Transverse colon (tissue), 4 donors: ENCODE data around the gene DNAAF5. TPM values are rescaled to one million over a fixed set of nuclear protein-coding genes. Genes with fewer than 3 reads are reported as not detected.
"Not testable (repeated sequence)": the region's sequence is repeated elsewhere in the genome, so short reads cannot be mapped to it uniquely, and the experiment has no call there.

Source experiments
- DNase-seq: peaks from one replicate; pipeline ENCODE4 v3.0.0-alpha.2; 2019
- H3K27ac ChIP-seq, 4 donors: fragments of 200-600 bp; sonication (generic); 2 replicates each; pipeline ENCODE4 v1.5.1; 2016 to 2018; ENCODE audit warnings: inconsistent platforms in 4 of 4
- H3K27me3 ChIP-seq: fragments of 200-600 bp; sonication (generic); 2 replicates; pipeline ENCODE4 v1.5.1; 2017; ENCODE audit warnings: inconsistent platforms
- H3K36me3 ChIP-seq, 4 donors: fragments of 200-600 bp; sonication (generic); 2 replicates each; pipeline ENCODE4 v1.5.1; 2017 to 2019; ENCODE audit warnings: inconsistent platforms in 4 of 4
- H3K4me1 ChIP-seq, 4 donors: fragments of 200-600 bp; sonication (generic); 2 replicates each; pipeline ENCODE4 v1.5.1; 2017 to 2020; ENCODE audit warnings: inconsistent platforms in 4 of 4
- H3K4me3 ChIP-seq, 4 donors: fragments of 200-600 bp; sonication (generic); 1 replicate in 1 of 4; 2 replicates in 3 of 4; pipeline versions ENCODE4 v1.5.1 to v1.6.1; 2017 to 2019; ENCODE audit warnings: inconsistent platforms in 4 of 4
- H3K9me3 ChIP-seq, 2 donors: fragments of 200-600 bp; sonication (generic); 2 replicates each; pipeline ENCODE4 v1.5.1; 2017 to 2019; ENCODE audit warnings: inconsistent platforms in 2 of 2
- EP300 ChIP-seq: sonication (generic); formaldehyde crosslinking; IDR thresholded peaks from one replicate; pipeline ENCODE4 v1.6.1; 2017; ENCODE audit warnings: antibody characterized with exemption, low read depth
- POLR2A ChIP-seq: fragments of 450-650 bp; IDR thresholded peaks from one replicate; pipeline ENCODE4 v1.6.1; 2016; ENCODE audit warnings: antibody characterized with exemption, mild to moderate bottlenecking, moderate library complexity
- POLR2AphosphoS5 ChIP-seq, 3 donors: sonication (generic); formaldehyde crosslinking; IDR thresholded peaks; one replicate each; pipeline ENCODE4 v1.6.1; 2016; ENCODE audit warnings: antibody characterized with exemption in 3 of 3
- WGBS, 2 donors: methylation state at CpG; one replicate each; pipeline ENCODE4 v1.1.5; 2018; ENCODE audit warnings: low coverage in 1 of 2; 5-methylcytosine and 5-hydroxymethylcytosine counted together
- in situ Hi-C, 4 donors: fragments of 200-750 bp; cut with MboI; loops; one replicate each; pipeline versions ENCODE4 v1.15.0 to v1.15.1; 2017; ENCODE audit warnings: low sequenced_read_pairs in 3 of 4, low pct_ligation_motif_present in 1 of 4, low pct_unique_long_range_greater_than_20kb in 1 of 4
- intact Hi-C: fragments of 100-400 bp; cut with DNase I; formaldehyde crosslinking; loops from one replicate; pipeline ENCODE4 v1.15.1; 2023; ENCODE audit warnings: low total_unique reads
- total RNA-seq, 4 donors: library from RNA; depleted of rRNA; stranded (reverse); fragments of >200 nt; gene quantifications; one replicate each; pipeline ENCODE4 v1.1.0, GENCODE V29; 2016
- TF ChIP-seq, protein P1 (sequence below), 5 experiments: fragments of 200-600 bp in 3 of 5; fragments of 450-650 bp in 2 of 5; sonication (generic) in 3 of 5; IDR thresholded peaks; 1 replicate in 2 of 5; 2 replicates in 3 of 5; pipeline ENCODE4 v1.5.1; 2016 to 2017; ENCODE audit warnings: antibody characterized with exemption in 5 of 5, inconsistent platforms in 3 of 5, mild to moderate bottlenecking in 2 of 5, moderate library complexity in 1 of 5

DNAAF5 gene
- total RNA-seq, 4 donors from 2014 or later: 20.5 to 97.3 (median 34.6) TPM

DNA sequence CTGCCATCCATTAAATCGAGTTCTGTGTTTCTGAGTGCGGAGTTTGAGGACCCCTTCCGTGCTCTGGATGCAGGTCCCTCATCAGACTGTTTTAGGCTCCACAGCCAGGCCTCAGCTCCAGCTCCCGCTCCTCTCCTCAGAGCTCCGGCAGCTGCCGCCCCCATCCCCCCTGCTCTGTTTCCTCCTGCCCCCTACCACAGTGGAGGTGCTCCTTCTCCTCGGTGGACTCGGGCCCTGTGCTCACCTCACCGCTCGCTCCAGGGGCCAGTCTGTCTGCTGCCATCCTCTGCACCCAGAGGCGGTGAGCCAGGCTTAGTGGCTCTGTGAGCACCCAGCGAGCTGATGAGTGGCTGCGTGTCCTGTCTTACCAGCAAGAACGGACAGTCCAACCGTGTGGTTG is 21.9 kb downstream of the DNAAF5 start:
- no peak overlapping the region for H3K4me3 ChIP-seq
- H3K27ac ChIP-seq: no peak overlapping the region
- DNase-seq: no peak
- TF ChIP-seq POLR2A (no peak), POLR2AphosphoS5 (IDR thresholded peaks at IDR 0.05) (no peak), EP300 (no peak)
- TF ChIP-seq, protein P1, sequence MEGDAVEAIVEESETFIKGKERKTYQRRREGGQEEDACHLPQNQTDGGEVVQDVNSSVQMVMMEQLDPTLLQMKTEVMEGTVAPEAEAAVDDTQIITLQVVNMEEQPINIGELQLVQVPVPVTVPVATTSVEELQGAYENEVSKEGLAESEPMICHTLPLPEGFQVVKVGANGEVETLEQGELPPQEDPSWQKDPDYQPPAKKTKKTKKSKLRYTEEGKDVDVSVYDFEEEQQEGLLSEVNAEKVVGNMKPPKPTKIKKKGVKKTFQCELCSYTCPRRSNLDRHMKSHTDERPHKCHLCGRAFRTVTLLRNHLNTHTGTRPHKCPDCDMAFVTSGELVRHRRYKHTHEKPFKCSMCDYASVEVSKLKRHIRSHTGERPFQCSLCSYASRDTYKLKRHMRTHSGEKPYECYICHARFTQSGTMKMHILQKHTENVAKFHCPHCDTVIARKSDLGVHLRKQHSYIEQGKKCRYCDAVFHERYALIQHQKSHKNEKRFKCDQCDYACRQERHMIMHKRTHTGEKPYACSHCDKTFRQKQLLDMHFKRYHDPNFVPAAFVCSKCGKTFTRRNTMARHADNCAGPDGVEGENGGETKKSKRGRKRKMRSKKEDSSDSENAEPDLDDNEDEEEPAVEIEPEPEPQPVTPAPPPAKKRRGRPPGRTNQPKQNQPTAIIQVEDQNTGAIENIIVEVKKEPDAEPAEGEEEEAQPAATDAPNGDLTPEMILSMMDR (IDR thresholded peaks at IDR 0.05): no peak
- no peaks in the 10 kb centered on the region for H3K4me1 ChIP-seq
- intact Hi-C loops (no loop called here), in situ Hi-C loops (no loop called here)
- WGBS, 2 donors: 92 to 97% methylated on average over 4 to 15 of the region's 15 CpGs
- no peaks in the 10 kb centered on the region for H3K9me3 ChIP-seq
- H3K27me3 ChIP-seq: no peaks in the 10 kb centered on the region
- peaks cover 0 to 4% (median 0%) of the 10 kb centered on the region in 4 donors for H3K36me3 ChIP-seq

DNA sequence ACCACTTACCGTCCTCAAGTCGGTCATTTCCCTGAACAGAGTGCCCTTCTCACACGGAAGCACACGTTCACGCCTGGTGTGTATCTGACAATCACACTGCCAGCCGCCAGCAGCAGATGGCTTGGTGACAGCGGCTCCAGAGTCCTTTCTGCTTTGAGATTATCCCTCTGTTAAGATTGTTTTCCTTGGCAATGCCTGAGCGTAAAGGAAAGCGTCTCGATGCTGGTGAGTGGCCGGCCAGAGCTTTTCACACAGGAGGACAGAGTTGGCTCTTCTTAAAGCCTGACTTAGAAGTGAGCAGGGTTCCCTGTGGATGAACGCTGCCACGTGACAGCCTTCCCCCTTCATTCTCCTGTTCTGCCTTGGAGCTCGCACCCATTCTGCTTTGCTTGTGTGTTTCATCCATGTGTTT is 22.6 kb downstream of the DNAAF5 start:
- Histone ChIP-seq H3K36me3 (peaks cover 0 to 4% (median 2%) of the 10 kb centered on the region in 4 donors), H3K4me3 (no peak overlapping the region), H3K27me3 (no peaks in the 10 kb centered on the region), H3K4me1 (no peaks in the 10 kb centered on the region), H3K9me3 (no peaks in the 10 kb centered on the region), H3K27ac (no peak overlapping the region)
- in situ Hi-C loops (no loop called here), intact Hi-C loops (no loop called here)
- DNase-seq: no peak
- TF ChIP-seq POLR2A (no peak), POLR2AphosphoS5 (IDR thresholded peaks at IDR 0.05) (no peak), EP300 (no peak)
- TF ChIP-seq, protein P1 (IDR thresholded peaks at IDR 0.05): no peak
- WGBS, 2 donors: 87 to 100% methylated on average over 2 to 14 of the region's 14 CpGs

DNA sequence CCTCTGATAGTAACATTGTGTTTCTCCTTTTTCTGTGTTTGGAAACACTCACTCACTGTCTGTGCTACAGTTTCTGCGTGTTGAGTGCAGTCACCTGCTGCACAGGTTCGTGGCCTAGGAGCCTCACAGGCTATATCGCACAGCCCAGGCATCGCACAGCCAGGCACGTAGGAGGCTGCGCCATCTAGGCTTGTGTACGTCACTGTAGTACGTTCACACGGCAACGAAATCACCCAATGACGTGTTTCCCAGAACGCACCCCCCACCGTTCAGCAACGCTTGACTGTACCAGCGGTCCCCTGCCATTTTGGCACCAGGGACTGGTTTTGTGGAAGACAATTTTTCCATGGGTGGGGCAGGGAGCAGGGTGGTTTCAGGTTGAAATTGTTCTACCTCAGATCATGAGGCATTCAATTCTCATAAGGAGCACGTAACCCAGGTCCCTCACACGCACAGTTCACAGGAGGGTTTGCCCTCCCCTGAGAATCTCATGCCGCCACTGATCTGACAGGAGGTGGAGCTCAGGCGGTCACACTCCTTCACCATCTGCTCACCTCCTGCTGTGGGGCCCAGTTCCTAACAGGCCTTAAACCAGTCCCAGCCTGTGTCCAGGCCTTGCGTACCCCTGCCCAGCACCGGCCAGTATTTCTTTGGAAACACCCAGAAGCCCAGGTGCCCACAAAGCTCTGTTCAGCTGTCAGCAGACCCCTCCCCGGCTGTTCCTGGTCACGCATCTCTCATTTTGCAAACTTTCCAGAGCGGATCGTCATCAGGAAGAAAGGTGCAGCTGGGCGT is 23.8 kb downstream of the DNAAF5 start:
- intact Hi-C loops (no loop called here), in situ Hi-C loops (no loop called here)
- Histone ChIP-seq H3K27me3 (no peaks in the 10 kb centered on the region), H3K4me3 (no peak overlapping the region), H3K4me1 (no peaks in the 10 kb centered on the region), H3K9me3 (no peaks in the 10 kb centered on the region), H3K36me3 (peaks cover 0 to 15% (median 2%) of the 10 kb centered on the region in 4 donors), H3K27ac (no peak overlapping the region)
- 95 to 97% methylated on average over 6 to 26 of the region's 26 CpGs for WGBS, 2 donors
- TF ChIP-seq, protein P1 (IDR thresholded peaks at IDR 0.05): no peak
- TF ChIP-seq EP300: no peak
- no peak for TF ChIP-seq POLR2A
- no peak for TF ChIP-seq POLR2AphosphoS5 (IDR thresholded peaks at IDR 0.05)
- no peak for DNase-seq

DNA sequence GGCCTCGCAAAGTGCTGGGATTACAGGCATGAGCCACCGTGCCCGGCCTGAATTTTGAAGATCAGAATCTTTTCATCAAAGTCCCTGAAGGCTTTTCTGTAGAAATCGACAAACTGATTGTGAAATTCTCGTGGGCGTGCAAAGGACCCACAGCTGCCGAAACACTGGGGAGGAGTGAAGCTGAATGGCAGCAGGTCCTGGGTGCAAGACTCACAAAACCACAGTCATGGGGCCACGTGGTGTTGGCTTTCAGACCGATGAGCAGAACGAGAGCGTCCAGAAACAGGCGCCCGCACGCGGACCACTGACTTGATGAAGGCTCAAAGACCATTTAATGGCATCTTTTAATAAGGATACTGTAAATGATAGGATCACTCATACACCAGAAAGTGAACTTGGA is 25.3 kb downstream of the DNAAF5 start:
- Histone ChIP-seq H3K27ac (no peak overlapping the region), H3K27me3 (no peaks in the 10 kb centered on the region), H3K4me1 (no peaks in the 10 kb centered on the region), H3K9me3 (no peaks in the 10 kb centered on the region), H3K36me3 (peaks cover 0 to 17% (median 3%) of the 10 kb centered on the region in 4 donors), H3K4me3 (no peak overlapping the region)
- DNase-seq: no peak
- in situ Hi-C loops (no loop called here), intact Hi-C loops (no loop called here)
- 88% methylated on average over 15 of the region's 15 CpGs; no CpG with 5 or more reads in 1 of the 2 donors for WGBS, 2 donors
- no peak for TF ChIP-seq POLR2AphosphoS5 (IDR thresholded peaks at IDR 0.05)
- no peak for TF ChIP-seq EP300
- TF ChIP-seq, protein P1 (IDR thresholded peaks at IDR 0.05): no peak
- no peak for TF ChIP-seq POLR2A

DNA sequence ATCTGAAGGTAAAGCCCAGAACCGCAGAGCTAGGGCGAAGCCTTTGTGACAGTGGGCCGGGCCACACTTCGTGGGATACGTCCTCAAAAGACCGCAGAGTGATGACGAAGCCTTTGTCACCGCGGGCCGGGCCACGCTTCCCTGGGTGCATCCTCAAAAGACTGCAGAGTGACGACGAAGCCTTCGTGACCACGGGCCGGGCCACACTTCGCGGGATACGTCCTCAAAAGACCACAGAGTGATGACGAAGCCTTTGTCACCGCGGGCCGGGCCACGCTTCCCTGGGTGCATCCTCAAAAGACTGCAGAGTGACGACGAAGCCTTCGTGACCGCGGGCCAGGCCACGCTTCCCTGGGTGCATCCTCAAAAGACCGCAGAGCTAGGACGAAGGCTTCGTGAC is 25.8 kb downstream of the DNAAF5 start:
- H3K27me3 ChIP-seq, DNase-seq, H3K4me3 ChIP-seq, intact Hi-C loops, H3K9me3 ChIP-seq, in situ Hi-C loops, H3K27ac ChIP-seq, H3K4me1 ChIP-seq: not testable (repeated sequence)
- 83 to 89% methylated on average over 24 to 33 of the region's 33 CpGs for WGBS, 2 donors
- peaks cover 0 to 22% (median 5%) of the 10 kb centered on the region in 4 donors for H3K36me3 ChIP-seq
